Fibroblast of lung (primary cell): ENCODE results near the gene ABLIM2.

Source experiments
- CTCF ChIP-seq, 2 donors: IDR thresholded peaks in 1 of 2; conservative IDR thresholded peaks in 1 of 2; 1 replicate in 1 of 2; 2 replicates in 1 of 2; pipeline ENCODE4 v1.5.1; 2011 to 2012; ENCODE audit warnings: low read length in 2 of 2, control low read depth in 1 of 2, inconsistent platforms in 1 of 2, low read depth in 1 of 2, mild to moderate bottlenecking in 1 of 2
- EZH2 ChIP-seq: IDR thresholded peaks from 2 replicates; pipeline ENCODE4 v1.5.1; 2012; ENCODE audit warnings: low read length, control low read depth, mild to moderate bottlenecking; ENCODE audit errors: missing control alignments

GRCh38 chr4:8171984-8172924 is 13.6 kb upstream of the ABLIM2 start:
- TF ChIP-seq CTCF (conservative IDR thresholded peaks at IDR 0.05 in 1 of 2, IDR thresholded peaks at IDR 0.05 in 1 of 2; ENCODE audit: low read depth in 1 of 2, low read length in 2 of 2), result no peak
- no peak for TF ChIP-seq EZH2
